ENCODE data around the gene STYXL1.

The STYXL1 gene

DNA sequence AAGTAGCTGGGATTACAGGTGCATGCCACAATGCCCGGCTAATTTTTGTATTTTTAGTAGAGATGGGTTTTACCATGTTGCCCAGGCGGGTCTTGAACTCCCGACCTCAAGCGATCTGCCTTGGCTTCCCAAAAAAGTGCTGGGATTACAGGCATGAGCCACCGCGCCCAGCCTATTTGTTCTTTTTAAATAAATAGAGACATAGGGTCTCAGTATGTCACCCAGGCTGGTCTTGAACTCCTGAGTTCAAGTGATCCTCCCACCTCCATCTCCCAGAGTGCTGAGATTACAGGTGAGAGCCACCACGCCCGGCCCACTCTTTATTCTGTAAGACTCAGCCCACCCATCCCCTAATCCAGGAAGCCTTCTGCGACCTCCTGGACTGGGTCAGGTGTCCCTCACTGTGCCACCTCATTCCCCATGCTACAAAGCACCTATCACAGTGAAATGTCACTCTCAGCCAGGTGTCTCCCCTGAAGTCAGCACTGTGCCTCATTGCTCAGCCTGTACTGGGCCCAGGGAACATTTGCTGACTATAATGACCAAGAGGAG, 56.2 kb downstream of the STYXL1 start:
- DNase-seq, result no peak

DNA sequence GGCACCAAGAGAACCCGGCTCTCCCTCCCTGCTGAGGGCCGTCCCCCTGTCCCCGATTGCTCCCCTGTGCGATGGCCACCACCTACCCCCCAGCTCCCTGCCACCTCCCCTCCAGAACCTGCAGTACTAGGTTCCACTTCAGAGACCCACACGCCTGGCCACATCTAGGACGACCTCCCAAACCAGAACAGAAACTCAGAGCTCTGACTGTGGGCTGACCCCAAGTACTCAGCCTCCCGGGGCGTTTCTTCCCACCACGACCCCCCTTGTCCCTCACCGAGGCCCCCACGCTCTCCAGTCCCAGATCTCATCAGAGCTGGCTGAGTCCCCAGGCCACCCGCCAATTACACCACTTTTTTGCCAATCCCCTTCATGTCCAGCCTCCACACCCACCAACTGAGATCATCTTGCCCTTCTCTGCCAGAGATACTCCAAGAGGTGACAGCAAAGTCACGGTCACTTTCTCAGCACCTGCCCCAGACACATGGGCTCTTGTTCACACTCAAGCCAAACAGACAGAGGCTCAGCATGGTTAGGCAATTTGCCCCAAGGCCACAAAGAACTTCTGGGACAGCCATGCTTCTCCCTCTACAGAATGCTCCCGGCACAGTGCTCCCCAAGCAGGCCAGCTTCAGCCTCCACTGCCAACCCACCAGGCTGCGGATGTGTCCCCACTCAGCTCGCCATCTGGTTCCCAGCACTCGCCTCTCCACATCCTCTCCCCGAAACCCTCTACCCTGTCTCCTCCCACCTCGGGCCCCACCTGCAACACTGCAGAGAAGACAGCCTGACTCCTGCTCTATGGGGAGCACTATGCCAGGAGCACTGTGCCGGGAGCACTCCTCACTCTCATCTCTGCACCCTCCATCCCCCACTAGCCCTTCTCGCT, 58.1 kb downstream of the STYXL1 start:
- no peak for DNase-seq

DNA sequence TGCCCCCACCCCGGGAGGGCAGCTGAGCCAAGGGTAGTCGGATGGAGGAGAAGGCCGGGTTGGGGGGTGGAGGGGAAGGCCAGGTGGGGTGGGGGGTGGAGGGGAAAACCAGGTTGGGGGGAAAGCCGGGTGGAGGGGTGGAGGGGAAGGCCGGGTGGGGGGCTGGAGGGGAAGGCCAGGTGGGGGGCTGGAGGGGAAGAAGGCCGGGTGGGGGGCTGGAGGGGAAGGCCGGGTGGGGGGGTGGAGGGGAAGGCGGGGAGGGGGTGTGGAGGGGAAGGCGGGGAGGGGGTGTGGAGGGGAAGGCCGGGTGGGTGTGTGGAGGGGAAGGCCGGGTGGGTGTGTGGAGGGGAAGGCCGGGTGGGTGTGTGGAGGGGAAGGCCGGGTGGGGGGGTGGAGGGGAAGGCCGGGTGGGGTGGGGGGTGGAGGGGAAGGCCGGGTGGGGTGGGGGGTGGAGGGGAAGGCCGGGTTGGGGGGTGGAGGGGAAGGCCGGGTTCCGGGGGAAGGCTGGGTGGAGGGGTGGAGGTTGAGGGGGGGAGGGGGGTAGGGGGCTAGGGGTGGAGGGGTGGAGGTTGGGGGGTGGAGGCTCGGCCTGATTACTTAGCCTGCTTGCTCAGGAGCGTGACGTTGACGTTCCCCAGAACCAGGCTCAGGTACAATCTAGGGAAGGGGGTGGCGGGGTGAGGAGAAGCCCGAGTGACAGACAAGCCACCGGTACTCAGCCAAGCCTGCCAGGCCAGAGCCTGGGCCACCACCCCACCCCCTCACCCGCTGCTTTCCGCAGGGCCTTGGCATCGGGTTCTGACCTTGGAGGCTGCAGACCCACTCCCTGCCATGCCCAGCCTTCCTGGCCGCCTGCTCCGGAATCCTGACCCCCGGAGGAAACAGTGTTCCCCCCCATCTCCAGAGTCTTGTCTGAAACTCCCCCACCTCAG, 59.0 kb downstream of the STYXL1 start:
- no peak for DNase-seq

DNA sequence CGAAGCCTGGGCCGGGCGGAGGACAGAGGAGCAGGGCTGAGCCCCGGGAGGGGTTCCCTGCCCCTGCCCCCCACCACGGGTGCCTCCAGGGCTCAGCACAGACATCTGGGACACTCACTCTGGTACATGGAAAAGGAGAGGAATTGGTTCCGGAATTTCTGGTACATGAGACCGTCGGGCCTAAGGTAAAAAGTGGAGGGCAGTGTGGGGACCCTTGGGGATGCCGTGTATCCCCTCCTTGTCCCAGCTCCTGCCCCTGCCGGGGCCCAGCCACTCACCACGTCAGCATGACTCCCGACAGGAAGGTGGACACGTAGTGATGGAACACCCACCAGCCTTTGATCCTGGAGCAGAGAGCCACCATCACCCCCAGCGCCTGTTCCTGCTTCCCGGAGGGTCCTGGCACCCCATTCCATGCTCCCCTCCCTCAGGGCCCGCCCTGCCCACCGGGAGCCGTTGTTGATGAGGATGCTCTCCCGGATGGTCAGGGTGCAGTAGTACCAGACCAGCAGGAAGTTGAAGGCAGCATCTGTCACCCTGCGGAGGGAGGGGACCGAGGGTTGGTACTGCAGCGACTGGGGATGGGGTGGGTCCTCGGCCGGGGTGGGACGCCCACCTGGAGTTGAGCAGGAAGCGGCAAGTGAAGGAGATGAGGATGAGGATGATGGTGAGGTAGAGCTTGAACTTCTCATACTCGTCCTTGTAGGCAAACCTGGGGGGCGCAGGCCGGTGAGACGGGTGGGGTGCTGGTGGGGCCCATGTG, 59.8 kb downstream of the STYXL1 start:
- DNase-seq, result no peak

DNA sequence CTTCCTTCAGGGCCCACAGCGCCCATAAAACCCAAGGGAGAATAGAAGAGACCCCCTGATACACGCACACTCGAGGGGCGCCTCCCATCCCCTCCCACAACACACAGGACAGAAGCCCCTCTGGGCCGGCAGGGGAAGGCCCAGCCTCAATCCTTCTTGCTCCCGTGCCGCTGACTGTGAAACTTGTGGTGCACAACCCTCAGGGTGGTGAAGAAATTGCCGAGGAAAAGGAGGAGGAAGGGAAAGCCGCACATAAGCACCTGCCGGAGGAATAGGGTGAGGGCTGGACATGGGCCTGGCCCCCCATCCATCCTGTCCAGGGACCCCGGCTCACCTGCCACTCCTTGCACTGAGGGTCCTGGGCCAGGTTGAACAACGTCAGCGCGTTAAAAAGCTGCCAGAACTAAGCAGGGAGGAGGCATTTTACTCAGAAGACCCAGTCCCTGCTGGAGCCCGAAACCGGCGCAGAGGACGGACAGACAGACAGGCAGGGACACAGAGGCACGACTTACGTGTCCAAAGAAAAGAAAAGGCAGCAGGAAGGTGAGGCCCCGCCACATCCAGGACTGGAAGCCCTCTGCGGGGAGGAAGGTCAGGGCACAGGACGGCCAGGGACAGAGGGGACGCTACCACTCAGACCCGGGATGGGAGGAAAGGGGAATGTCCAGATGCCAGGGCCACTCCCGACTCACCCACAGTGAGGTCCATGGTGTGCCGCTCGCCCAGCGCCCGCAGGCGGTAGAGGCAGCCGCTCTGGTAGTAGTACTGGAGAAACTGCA, 60.6 kb downstream of the STYXL1 start:
- DNase-seq, result no peak

DNA sequence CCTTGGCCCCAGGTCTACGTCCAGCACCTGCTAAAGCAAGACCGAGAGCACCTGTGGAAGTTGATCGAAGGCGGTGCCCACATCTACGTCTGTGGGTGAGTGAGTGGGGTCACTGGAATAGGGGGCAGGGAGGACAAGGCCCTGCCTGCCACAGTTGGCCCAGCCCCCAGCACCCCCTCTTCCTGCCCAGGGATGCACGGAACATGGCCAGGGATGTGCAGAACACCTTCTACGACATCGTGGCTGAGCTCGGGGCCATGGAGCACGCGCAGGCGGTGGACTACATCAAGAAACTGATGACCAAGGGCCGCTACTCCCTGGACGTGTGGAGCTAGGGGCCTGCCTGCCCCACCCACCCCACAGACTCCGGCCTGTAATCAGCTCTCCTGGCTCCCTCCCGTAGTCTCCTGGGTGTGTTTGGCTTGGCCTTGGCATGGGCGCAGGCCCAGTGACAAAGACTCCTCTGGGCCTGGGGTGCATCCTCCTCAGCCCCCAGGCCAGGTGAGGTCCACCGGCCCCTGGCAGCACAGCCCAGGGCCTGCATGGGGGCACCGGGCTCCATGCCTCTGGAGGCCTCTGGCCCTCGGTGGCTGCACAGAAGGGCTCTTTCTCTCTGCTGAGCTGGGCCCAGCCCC, 61.5 kb downstream of the STYXL1 start:
- DNase-seq, result no peak

DNA sequence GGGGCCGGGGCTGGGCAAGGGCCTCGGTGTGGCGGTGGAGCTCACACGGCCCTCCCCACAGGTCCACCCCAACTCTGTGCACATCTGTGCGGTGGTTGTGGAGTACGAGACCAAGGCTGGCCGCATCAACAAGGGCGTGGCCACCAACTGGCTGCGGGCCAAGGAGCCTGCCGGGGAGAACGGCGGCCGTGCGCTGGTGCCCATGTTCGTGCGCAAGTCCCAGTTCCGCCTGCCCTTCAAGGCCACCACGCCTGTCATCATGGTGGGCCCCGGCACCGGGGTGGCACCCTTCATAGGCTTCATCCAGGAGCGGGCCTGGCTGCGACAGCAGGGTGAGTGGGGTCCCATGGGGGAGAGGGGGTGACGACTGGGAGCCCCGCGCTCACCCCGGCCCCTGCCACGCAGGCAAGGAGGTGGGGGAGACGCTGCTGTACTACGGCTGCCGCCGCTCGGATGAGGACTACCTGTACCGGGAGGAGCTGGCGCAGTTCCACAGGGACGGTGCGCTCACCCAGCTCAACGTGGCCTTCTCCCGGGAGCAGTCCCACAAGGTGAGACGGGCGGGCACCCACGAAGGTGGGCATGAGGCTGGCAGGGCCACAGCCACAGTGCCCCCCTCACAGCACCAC, 62.2 kb downstream of the STYXL1 start:
- DNase-seq, result no peak

DNA sequence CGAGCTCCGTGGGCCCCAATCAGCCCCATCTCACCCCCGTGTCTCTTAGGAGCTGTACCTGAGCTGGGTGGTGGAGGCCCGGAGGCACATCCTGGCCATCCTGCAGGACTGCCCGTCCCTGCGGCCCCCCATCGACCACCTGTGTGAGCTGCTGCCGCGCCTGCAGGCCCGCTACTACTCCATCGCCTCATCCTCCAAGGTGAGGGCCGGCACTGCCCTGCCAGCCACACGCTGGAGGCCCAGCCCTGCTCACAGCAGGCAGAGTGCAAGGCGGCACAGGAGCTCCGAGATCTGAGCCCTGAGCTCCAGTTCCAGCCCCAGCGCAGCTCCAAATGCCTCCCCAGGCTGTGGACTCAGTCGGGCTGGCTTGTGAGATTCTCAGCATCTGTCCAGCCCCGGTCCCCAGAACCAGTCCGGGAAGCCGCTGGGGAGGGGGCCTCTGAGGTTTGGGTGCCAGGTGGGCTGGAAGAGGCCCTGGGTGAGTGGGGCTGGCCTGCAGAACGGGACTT, 62.7 kb downstream of the STYXL1 start:
- no peak for DNase-seq

DNA sequence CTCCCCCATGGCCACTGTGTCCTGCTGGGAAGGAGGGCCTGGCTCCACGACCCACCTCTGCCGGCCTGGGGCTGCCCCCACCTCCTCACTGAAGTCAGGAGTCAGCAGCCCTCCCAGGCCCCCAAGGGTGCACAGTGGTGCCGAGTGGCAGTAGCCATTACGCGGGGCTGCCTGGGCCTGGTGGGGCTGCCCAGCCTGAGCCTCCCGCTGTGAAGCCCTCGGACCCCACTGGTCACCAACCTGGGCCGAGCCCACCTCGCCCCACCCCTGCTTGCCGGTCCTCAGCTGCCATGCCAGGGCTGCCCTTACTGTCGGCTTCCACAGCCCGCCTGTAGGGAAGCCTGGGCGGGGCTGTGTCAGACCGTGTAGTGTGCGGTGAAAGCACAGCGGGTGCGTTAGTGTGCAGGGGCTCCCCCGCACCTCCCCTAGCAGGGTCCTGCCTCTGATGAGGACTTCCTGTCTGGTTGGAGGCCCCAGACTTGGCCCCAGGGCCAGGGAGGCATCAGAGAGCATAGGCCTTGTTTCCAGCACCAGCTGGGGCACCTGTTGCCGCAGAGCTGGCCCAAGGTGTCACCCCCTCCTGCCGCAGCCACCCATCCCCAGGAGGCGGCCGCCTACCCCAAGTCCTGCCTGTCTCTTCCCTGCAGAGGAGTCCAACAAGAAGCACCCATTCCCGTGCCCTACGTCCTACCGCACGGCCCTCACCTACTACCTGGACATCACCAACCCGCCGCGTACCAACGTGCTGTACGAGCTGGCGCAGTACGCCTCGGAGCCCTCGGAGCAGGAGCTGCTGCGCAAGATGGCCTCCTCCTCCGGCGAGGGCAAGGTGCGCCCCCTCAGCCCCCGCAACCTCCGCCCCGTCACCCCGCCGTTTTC, 63.4 kb downstream of the STYXL1 start:
- DNase-seq, result no peak

DNA sequence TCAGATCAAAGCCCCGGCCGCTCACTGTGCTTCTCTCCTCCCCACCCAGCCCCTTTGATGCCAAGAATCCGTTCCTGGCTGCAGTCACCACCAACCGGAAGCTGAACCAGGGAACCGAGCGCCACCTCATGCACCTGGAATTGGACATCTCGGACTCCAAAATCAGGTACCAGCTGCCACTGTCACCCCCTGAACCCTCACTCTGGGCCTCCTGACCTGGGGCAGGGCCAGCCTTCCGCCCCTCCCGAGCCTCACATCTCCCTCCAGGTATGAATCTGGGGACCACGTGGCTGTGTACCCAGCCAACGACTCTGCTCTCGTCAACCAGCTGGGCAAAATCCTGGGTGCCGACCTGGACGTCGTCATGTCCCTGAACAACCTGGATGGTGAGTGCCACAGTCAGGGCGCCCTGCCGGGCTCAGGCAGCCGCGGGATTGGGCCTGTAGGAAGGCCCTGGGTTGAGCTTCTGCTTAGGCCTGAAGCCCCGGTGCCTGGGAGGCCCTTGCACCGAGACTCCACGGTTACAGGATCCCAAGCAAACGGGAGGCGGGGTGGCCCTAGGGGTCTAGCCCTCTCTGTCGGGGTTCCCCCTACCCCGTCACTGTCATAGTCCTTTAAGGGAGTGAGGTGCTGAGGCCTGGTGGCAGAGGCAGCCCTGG, 64.2 kb downstream of the STYXL1 start:
- no peak for DNase-seq

DNA sequence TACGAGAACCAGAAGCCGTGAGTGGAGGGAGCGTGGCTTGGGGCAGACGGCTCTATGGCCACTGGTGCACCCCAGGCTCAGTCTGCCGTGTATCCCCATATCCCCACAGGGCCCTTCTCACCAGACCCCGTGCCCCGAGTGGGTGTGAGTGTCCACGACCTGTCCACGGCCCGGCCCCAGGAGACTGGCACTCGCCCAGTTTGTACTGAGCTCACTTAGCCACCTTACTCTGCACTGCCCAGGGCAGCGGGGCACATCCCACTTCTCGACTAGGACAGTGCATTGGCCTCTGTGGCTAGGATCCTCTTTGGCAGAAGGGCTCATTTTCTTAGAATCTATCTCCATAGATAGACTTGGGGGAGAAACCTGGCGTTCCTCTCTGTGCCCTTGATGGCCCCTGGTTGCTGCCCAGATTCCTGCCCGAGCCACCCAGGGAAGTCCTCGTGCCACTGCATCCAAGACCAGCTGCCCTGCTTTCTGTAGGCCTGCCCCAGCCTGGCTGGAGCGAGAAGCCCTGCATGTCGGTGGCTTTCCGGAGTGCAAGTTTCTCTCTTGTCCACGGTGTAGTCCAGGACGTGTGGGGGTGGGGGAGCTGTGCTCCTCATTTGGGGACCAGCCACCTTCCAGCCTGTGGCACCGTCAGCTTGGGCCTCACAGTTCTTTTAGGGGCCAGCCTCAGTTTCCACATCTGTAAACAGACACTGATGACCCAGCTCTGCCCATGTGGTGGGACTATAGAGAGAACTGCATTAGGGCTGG, 65.3 kb downstream of the STYXL1 start:
- no peak for DNase-seq

DNA sequence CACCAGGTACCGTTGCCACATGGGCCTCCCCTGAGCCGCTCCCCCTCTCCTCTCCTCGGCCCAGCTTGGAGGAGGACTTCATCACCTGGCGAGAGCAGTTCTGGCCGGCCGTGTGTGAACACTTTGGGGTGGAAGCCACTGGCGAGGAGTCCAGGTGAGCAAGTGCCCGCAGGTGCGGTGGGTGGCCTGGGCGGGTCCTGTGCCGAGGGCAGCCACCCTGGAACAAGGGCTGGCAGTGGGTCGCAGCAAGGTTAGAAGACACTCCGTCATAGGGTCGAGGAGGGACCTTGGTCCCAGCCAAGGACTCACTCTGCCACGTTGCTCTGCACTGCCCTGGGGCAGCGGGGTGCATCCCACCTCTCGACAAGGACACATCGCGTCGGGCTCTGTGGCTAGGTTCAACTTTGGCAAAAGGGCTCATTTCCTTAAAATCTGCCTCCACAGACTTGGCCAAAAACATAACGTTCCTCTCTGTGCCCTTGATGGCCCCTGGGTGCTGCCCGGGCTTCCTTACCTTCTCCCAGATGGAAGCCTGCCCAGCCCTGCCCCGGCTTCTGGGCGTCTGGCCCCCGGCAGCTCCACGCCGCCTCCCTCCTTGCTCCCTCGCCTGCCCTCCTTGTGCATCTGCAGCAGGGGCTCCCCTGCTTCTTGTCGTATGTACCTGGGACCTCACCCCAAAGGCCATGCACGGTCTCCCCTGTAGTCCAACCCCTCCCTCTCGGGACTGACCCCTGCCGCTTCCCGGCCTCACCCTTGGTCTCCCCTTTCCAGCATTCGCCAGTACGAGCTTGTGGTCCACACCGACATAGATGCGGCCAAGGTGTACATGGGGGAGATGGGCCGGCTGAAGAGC, 66.1 kb downstream of the STYXL1 start:
- DNase-seq, result no peak

DNA sequence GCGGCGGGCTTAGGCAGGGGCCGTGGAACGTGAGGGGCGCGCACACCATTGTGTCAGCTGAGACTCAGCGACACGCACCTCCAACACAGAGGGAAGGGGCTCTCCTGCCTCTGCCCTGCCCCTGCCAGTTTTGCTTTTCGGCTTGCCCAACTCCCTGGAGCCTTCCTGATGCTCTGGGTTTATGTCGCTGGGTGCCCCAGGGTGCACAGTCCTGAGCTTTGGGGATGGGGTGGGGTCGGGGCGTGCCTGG, 66.7 kb downstream of the STYXL1 start:
- no peak for DNase-seq

DNA sequence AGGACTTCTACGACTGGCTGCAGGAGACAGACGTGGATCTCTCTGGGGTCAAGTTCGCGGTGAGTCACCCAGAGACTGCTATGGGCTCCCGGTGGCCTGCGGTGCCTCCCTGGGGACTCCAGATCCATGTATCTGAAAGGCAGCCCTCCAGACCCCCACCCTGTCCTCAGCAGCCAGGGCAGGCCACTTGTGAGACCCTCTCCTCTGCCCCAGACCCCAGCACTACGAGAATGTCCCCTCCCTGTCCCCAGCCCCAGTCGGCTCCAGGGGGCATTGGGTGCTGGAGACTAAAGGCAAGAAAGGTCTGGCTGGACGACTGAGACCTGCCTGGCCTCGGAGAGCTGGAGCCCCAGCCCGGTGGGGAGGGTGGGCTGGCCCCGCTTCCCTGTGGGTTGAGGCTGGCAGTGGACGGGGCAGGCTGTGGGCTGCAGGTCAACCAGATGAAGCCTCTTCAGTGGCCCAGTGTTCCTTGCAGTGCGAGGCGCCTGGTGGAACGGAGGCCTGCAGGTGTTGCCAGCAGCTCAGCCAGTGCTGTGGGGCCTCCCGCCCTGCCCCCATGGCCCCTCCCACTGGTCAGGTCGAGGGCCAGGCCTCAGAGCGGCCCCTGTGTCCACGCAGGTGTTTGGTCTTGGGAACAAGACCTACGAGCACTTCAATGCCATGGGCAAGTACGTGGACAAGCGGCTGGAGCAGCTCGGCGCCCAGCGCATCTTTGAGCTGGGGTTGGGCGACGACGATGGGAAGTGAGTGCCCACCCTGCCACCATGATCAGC, 67.2 kb downstream of the STYXL1 start:
- DNase-seq, result no peak

DNA sequence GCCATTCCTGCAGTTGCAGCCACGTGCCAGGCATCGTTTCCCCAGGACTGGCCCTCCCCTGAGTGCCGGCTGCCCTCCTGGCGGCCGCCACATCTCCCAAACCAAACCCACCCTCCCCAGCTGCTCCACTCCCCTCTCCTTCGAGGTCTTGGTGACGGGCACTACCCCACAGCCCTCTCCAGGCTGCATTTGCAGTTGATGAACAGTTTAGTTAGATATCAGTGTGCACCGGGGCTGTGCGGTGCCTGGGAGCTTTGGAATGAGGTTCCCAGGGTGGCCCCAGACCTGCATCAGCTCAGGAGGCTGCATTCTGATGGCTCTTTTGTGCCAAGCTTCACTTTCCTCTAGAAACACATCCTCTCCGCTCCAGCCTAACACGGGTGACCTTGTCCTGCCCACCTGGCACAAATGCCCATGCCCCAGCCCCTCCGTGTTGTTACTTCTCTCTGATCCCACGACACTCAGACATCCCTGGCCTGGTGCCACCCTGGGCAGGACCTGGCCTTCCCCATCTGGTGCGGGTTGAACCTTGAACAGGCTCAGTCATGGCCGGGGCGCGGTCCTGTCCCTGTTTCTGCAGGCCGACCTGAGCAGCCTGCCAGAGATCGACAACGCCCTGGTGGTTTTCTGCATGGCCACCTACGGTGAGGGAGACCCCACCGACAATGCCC, 67.9 kb downstream of the STYXL1 start:
- DNase-seq, result no peak

DNA sequence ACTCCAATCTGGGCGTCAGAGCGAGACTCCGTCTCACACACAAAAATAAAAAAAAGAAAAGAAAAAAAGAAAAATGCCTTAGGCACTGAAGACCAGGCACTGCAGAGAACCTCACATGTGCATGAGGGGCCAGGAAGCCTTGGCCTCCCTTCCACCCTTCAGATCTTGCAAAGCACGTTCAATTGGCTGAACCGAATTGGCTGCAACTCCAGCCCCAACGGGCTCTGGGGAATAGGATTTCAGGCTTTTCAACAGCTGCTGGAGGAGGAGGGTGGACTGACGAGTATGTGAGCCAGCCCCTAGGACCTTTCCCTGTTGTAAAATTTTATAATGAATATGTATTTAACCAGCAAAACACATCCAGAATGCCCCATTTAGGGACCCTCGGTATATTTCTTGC, 70.1 kb downstream of the STYXL1 start:
- no peak for DNase-seq

Measured in NCI-H524 treated with DMSO at 0.1 percent for 48 hours (cell line).